GM23338 (cell line): ENCODE measurements around the gene HECTD2. TPM values are rescaled to one million over a fixed set of nuclear protein-coding genes. Genes with fewer than 3 reads are reported as not detected.

ENCODE experiments used
- ATAC-seq: fragments of 200-7000 bp; cut with Tn5 transposase; 3 replicates; pipeline ENCODE4 v1.9.1; 2020
- DNase-seq: peaks from one replicate; pipeline ENCODE4 v3.0.0-alpha.2; 2015; ENCODE audit warnings: low spot score
- H2AFZ ChIP-seq: fragments of 200-600 bp; sonication (generic); 2 replicates; pipeline ENCODE4 v1.8.0; 2016; ENCODE audit warnings: antibody characterized with exemption, mild to moderate bottlenecking, moderate library complexity
- H3F3A ChIP-seq: fragments of 200-600 bp; sonication (generic); replicated peaks from 2 replicates; pipeline ENCODE4 v1.8.0; 2017; ENCODE audit warnings: antibody characterized with exemption, mixed run types, low read depth
- H3K27ac ChIP-seq: fragments of 200-600 bp; sonication (generic); 2 replicates; pipeline ENCODE4 v1.6.1; 2016; ENCODE audit warnings: low read depth
- H3K27me3 ChIP-seq: fragments of 200-600 bp; sonication (generic); 2 replicates; pipeline ENCODE4 v1.8.0; 2016; ENCODE audit warnings: mild to moderate bottlenecking, mixed run types, moderate library complexity; ENCODE audit not compliant: insufficient read depth
- H3K36me3 ChIP-seq: fragments of 200-600 bp; sonication (generic); 2 replicates; pipeline ENCODE4 v1.8.0; 2016; ENCODE audit warnings: mild to moderate bottlenecking; ENCODE audit not compliant: insufficient read depth
- H3K4me1 ChIP-seq: fragments of 200-600 bp; sonication (generic); 2 replicates; pipeline ENCODE4 v1.8.0; 2016; ENCODE audit warnings: mild to moderate bottlenecking, moderate library complexity; ENCODE audit not compliant: insufficient read depth
- H3K4me2 ChIP-seq: fragments of 200-600 bp; sonication (generic); 2 replicates; pipeline ENCODE4 v1.7.1; 2017; ENCODE audit warnings: mixed run types
- H3K4me3 ChIP-seq: fragments of 200-600 bp; sonication (generic); 2 replicates; pipeline ENCODE4 v1.6.1; 2016; ENCODE audit warnings: mixed run types
- H3K79me2 ChIP-seq: fragments of 200-600 bp; sonication (generic); replicated peaks from 2 replicates; pipeline ENCODE4 v1.8.0; 2017; ENCODE audit warnings: mild to moderate bottlenecking; ENCODE audit not compliant: insufficient read depth
- H3K9me2 ChIP-seq: fragments of 200-600 bp; sonication (generic); 2 replicates; pipeline ENCODE4 v1.8.0; 2017; ENCODE audit not compliant: insufficient read depth
- H4K20me1 ChIP-seq: fragments of 200-600 bp; sonication (generic); replicated peaks from 2 replicates; pipeline ENCODE4 v1.8.0; 2017; ENCODE audit warnings: mild to moderate bottlenecking; ENCODE audit not compliant: insufficient read depth
- H3K27ac Mint-ChIP-seq: 2 replicates; pipeline ENCODE4 v1.8.0; 2020; ENCODE audit warnings: inconsistent platforms, mild to moderate bottlenecking, moderate library complexity, mixed read lengths
- H3K27me3 Mint-ChIP-seq: 3 replicates; pipeline ENCODE4 v1.8.0; 2022; ENCODE audit warnings: low read depth, mild to moderate bottlenecking, moderate library complexity, mixed read lengths, inconsistent platforms; ENCODE audit not compliant: insufficient read depth, poor library complexity
- H3K36me3 Mint-ChIP-seq: 3 replicates; pipeline ENCODE4 v1.8.0; 2021; ENCODE audit warnings: low read depth, mild to moderate bottlenecking, inconsistent platforms, moderate library complexity, mixed read lengths
- H3K4me1 Mint-ChIP-seq: 3 replicates; pipeline ENCODE4 v1.8.0; 2020; ENCODE audit warnings: mild to moderate bottlenecking, inconsistent platforms, mixed read lengths
- H3K4me3 Mint-ChIP-seq: 3 replicates; pipeline ENCODE4 v1.8.0; 2021; ENCODE audit warnings: moderate library complexity, mild to moderate bottlenecking, inconsistent platforms, mixed read lengths
- H3K9me3 Mint-ChIP-seq: 3 replicates; pipeline ENCODE4 v1.8.0; 2020; ENCODE audit warnings: moderate library complexity, mild to moderate bottlenecking, inconsistent platforms, mixed read lengths
- CREB1 ChIP-seq: fragments of 250-450 bp; sonication (Bioruptor Pico); IDR thresholded peaks from 2 replicates; pipeline ENCODE4 v1.5.0; 2020; ENCODE audit warnings: low read depth, mild to moderate bottlenecking, moderate library complexity
- EZH2 ChIP-seq: fragments of 200-600 bp; sonication (generic); IDR thresholded peaks from one replicate; pipeline ENCODE4 v1.8.0; 2017; ENCODE audit warnings: antibody characterized with exemption, mild to moderate bottlenecking, low read depth; ENCODE audit not compliant: unreplicated experiment
- EZH2phosphoT487 ChIP-seq: fragments of 200-600 bp; sonication (generic); IDR thresholded peaks from one replicate; pipeline ENCODE4 v1.8.1; 2018; ENCODE audit warnings: antibody characterized with exemption; ENCODE audit not compliant: unreplicated experiment
- NANOG ChIP-seq: IDR thresholded peaks from 2 replicates; pipeline ENCODE4 v1.6.1; 2016; ENCODE audit warnings: antibody characterized with exemption, borderline replicate concordance
- STAT1 ChIP-seq: IDR thresholded peaks from one replicate; pipeline ENCODE4 v1.6.1; 2016; ENCODE audit warnings: antibody characterized with exemption; ENCODE audit not compliant: unreplicated experiment
- ZNF114 ChIP-seq: fragments of 250-450 bp; sonication (Bioruptor Pico); IDR thresholded peaks from 2 replicates; pipeline ENCODE4 v1.5.0; 2020; ENCODE audit warnings: mild to moderate bottlenecking, moderate library complexity
- ZNF331 ChIP-seq: fragments of 250-450 bp; sonication (Bioruptor Pico); IDR thresholded peaks from 2 replicates; pipeline ENCODE4 v1.5.0; 2020; ENCODE audit warnings: low read depth, mild to moderate bottlenecking, moderate library complexity
- polyA plus RNA-seq: library from polyadenylated mRNA; unstranded; fragments of >200 nt; fragmentation: Nextera tagmentation; extraction: Ambion mirVana; gene quantifications from 2 replicates; pipeline ENCODE4 v1.2.1, GENCODE V29; 2016
- total RNA-seq: library from RNA; depleted of rRNA; stranded (reverse); fragments of >200 nt; shearing (Covaris generic); gene quantifications from 2 replicates; pipeline ENCODE4 v1.2.3, GENCODE V29; 2014
- TF ChIP-seq, protein P1 (sequence below): IDR thresholded peaks from 2 replicates; pipeline ENCODE4 v1.6.1; 2016; ENCODE audit warnings: antibody characterized with exemption
- TF ChIP-seq, protein P2 (sequence below): IDR thresholded peaks from one replicate; pipeline ENCODE4 v1.6.1; 2018; ENCODE audit warnings: antibody characterized with exemption; ENCODE audit not compliant: unreplicated experiment
- TF ChIP-seq, protein P3 (sequence below): fragments of 250-450 bp; sonication (Bioruptor Pico); IDR thresholded peaks from 2 replicates; pipeline ENCODE4 v1.5.0; 2020; ENCODE audit warnings: mild to moderate bottlenecking, moderate library complexity

Gene HECTD2
- total and polyA plus RNA-seq, 2 experiments from 2014 or later: 8.5 to 14.4 TPM

DNA sequence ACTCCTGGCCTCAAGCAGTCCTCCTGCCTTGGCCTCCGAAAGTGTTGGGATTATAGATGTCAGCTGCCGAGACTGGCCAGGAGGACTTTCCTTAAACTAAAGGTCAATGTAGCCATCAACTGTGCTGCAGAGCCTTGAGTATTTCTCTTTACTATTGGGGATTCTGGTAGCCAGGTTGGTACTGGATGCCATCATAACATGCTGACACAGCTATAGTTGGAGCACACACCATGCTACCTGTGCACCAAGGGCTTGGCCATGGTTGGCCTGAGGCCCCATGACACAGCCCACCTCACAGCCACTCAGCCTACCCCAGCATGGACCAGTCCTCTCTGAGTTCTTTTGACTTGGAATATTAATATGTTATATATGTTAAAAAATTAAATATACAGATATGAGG, 54.4 kb downstream of the HECTD2 start (continued):
- TF ChIP-seq CREB1 (CRISPR knock-in tag): no peak
- no peak for TF ChIP-seq NANOG
- TF ChIP-seq, protein P1, sequence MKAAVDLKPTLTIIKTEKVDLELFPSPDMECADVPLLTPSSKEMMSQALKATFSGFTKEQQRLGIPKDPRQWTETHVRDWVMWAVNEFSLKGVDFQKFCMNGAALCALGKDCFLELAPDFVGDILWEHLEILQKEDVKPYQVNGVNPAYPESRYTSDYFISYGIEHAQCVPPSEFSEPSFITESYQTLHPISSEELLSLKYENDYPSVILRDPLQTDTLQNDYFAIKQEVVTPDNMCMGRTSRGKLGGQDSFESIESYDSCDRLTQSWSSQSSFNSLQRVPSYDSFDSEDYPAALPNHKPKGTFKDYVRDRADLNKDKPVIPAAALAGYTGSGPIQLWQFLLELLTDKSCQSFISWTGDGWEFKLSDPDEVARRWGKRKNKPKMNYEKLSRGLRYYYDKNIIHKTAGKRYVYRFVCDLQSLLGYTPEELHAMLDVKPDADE: no peak
- no peak for TF ChIP-seq EZH2
- TF ChIP-seq, protein P2, sequence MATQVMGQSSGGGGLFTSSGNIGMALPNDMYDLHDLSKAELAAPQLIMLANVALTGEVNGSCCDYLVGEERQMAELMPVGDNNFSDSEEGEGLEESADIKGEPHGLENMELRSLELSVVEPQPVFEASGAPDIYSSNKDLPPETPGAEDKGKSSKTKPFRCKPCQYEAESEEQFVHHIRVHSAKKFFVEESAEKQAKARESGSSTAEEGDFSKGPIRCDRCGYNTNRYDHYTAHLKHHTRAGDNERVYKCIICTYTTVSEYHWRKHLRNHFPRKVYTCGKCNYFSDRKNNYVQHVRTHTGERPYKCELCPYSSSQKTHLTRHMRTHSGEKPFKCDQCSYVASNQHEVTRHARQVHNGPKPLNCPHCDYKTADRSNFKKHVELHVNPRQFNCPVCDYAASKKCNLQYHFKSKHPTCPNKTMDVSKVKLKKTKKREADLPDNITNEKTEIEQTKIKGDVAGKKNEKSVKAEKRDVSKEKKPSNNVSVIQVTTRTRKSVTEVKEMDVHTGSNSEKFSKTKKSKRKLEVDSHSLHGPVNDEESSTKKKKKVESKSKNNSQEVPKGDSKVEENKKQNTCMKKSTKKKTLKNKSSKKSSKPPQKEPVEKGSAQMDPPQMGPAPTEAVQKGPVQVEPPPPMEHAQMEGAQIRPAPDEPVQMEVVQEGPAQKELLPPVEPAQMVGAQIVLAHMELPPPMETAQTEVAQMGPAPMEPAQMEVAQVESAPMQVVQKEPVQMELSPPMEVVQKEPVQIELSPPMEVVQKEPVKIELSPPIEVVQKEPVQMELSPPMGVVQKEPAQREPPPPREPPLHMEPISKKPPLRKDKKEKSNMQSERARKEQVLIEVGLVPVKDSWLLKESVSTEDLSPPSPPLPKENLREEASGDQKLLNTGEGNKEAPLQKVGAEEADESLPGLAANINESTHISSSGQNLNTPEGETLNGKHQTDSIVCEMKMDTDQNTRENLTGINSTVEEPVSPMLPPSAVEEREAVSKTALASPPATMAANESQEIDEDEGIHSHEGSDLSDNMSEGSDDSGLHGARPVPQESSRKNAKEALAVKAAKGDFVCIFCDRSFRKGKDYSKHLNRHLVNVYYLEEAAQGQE: no peak
- no peak for TF ChIP-seq ZNF331 (CRISPR knock-in tag)
- TF ChIP-seq ZNF114 (CRISPR knock-in tag): no peak

DNA sequence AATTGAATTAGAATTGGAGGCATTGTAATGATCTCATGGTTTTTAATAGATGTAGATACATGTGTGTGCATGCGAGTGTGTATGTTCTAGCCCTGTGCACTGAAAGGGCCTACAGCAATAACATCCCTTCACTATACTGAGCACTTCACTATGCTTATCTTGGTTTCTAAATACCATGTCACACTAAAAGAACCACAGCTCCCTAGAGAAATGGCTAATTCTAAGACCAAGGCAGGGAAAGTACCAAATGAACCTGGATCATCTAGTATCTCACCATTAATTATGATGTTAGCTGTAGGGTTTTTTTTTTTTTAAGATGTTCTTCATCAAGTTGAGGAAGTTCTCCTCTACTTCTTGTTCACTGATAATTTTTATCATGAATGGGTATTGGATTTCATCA, 55.1 kb downstream of the HECTD2 start:
- Histone ChIP-seq H3K27me3 (no peaks in the 10 kb centered on the region), H3K4me3 (no peak overlapping the region), H4K20me1 (no peaks in the 10 kb centered on the region), H3K27ac (no peak overlapping the region), H3K4me1 (no peaks in the 10 kb centered on the region), H3F3A (no peaks in the 10 kb centered on the region), H3K9me2 (0 out of 2 replicates have a peak, but pooled peaks cover 3% of the 10 kb centered on the region), H3K36me3 (peaks cover 3% of the 10 kb centered on the region), H3K79me2 (no peaks in the 10 kb centered on the region), H2AFZ (no peak overlapping the region), H3K4me2 (no peak overlapping the region)
- Mint-ChIP-seq H3K36me3 (peaks cover 59% of the 10 kb centered on the region), H3K9me3 (peaks cover 32% of the 10 kb centered on the region), H3K4me1 (no peaks in the 10 kb centered on the region), H3K4me3 (no peak overlapping the region), H3K27ac (no peak overlapping the region), H3K27me3 (peaks cover 3% of the 10 kb centered on the region)
- ATAC-seq (no peak), DNase-seq (no peak)
- TF ChIP-seq ZNF331 (CRISPR knock-in tag) (no peak), EZH2 (no peak)

GRCh38 chr10:91467114-91467513, 57.0 kb downstream of the HECTD2 start:
- Histone ChIP-seq H3K36me3 (peaks cover 3% of the 10 kb centered on the region), H3K4me1 (no peaks in the 10 kb centered on the region), H2AFZ (no peak overlapping the region), H3F3A (no peaks in the 10 kb centered on the region), H3K4me2 (no peak overlapping the region), H3K27me3 (no peaks in the 10 kb centered on the region), H3K9me2 (0 out of 2 replicates have a peak, but pooled peaks cover 3% of the 10 kb centered on the region), H4K20me1 (no peaks in the 10 kb centered on the region), H3K79me2 (no peaks in the 10 kb centered on the region), H3K4me3 (no peak overlapping the region), H3K27ac (no peak overlapping the region)
- Mint-ChIP-seq H3K27ac (no peak overlapping the region), H3K4me3 (no peak overlapping the region), H3K36me3 (peaks cover 60% of the 10 kb centered on the region), H3K4me1 (no peaks in the 10 kb centered on the region), H3K9me3 (peaks cover 40% of the 10 kb centered on the region), H3K27me3 (peaks cover 5% of the 10 kb centered on the region)
- no peak for DNase-seq
- no peak for ATAC-seq
- TF ChIP-seq ZNF331 (CRISPR knock-in tag) (no peak), STAT1 (no peak), EZH2 (no peak), EZH2phosphoT487 (no peak)
- TF ChIP-seq, protein P3, sequence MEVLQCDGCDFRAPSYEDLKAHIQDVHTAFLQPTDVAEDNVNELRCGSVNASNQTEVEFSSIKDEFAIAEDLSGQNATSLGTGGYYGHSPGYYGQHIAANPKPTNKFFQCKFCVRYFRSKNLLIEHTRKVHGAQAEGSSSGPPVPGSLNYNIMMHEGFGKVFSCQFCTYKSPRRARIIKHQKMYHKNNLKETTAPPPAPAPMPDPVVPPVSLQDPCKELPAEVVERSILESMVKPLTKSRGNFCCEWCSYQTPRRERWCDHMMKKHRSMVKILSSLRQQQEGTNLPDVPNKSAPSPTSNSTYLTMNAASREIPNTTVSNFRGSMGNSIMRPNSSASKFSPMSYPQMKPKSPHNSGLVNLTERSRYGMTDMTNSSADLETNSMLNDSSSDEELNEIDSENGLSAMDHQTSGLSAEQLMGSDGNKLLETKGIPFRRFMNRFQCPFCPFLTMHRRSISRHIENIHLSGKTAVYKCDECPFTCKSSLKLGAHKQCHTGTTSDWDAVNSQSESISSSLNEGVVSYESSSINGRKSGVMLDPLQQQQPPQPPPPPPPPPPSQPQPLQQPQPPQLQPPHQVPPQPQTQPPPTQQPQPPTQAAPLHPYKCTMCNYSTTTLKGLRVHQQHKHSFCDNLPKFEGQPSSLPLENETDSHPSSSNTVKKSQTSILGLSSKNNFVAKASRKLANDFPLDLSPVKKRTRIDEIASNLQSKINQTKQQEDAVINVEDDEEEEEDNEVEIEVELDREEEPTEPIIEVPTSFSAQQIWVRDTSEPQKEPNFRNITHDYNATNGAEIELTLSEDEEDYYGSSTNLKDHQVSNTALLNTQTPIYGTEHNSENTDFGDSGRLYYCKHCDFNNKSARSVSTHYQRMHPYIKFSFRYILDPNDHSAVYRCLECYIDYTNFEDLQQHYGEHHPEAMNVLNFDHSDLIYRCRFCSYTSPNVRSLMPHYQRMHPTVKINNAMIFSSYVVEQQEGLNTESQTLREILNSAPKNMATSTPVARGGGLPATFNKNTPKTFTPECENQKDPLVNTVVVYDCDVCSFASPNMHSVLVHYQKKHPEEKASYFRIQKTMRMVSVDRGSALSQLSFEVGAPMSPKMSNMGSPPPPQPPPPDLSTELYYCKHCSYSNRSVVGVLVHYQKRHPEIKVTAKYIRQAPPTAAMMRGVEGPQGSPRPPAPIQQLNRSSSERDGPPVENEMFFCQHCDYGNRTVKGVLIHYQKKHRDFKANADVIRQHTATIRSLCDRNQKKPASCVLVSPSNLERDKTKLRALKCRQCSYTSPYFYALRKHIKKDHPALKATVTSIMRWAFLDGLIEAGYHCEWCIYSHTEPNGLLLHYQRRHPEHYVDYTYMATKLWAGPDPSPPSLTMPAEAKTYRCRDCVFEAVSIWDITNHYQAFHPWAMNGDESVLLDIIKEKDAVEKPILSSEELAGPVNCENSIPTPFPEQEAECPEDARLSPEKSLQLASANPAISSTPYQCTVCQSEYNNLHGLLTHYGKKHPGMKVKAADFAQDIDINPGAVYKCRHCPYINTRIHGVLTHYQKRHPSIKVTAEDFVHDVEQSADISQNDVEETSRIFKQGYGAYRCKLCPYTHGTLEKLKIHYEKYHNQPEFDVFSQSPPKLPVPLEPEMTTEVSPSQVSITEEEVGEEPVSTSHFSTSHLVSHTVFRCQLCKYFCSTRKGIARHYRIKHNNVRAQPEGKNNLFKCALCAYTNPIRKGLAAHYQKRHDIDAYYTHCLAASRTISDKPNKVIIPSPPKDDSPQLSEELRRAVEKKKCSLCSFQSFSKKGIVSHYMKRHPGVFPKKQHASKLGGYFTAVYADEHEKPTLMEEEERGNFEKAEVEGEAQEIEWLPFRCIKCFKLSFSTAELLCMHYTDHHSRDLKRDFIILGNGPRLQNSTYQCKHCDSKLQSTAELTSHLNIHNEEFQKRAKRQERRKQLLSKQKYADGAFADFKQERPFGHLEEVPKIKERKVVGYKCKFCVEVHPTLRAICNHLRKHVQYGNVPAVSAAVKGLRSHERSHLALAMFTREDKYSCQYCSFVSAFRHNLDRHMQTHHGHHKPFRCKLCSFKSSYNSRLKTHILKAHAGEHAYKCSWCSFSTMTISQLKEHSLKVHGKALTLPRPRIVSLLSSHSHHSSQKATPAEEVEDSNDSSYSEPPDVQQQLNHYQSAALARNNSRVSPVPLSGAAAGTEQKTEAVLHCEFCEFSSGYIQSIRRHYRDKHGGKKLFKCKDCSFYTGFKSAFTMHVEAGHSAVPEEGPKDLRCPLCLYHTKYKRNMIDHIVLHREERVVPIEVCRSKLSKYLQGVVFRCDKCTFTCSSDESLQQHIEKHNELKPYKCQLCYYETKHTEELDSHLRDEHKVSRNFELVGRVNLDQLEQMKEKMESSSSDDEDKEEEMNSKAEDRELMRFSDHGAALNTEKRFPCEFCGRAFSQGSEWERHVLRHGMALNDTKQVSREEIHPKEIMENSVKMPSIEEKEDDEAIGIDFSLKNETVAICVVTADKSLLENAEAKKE (CRISPR knock-in tag): no peak
